Endothelial cell of umbilical vein (primary cell): ENCODE measurements around the gene WDR7. TPM values are rescaled to one million over a fixed set of nuclear protein-coding genes. Genes with fewer than 3 reads are reported as not detected.

Experiments used
- BruUV-seq: library from RNA; stranded (reverse); fragments of 400-500 nt; replicated peaks from 2 replicates; lab custom pipeline; 2021; lab: Mats Ljungman, UMichigan
- CTCF ChIA-PET: fragments of 300-600, 350-600 bp; sonication (Branson Sonifier 250); formaldehyde crosslinking; loops from one replicate; lab custom pipeline; 2021; ENCODE audit warnings: antibody characterized with exemption, inconsistent platforms; lab: Charles Lee
- POLR2A ChIA-PET: fragments of 300-600, 350-600 bp; sonication (Branson Sonifier 250); formaldehyde crosslinking; loops from one replicate; lab custom pipeline; 2021; ENCODE audit warnings: antibody characterized with exemption, inconsistent platforms; lab: Charles Lee
- DNase-seq: peaks from one replicate; pipeline ENCODE4 v3.0.0-alpha.2; 2011; ENCODE audit warnings: low read depth, low spot score
- FAIRE-seq: peaks from 2 replicates; lab custom pipeline; 2011; peaks lifted over from hg19 to GRCh38; lab: Jason Lieb, UNC
- H2AFZ ChIP-seq: 2 replicates; pipeline ENCODE4 v1.6.0; 2012; ENCODE audit warnings: low read depth, low read length, control low read depth, inconsistent platforms
- H3K27ac ChIP-seq: 2 replicates; pipeline ENCODE4 v1.5.1; 2011; ENCODE audit warnings: low read depth, mild to moderate bottlenecking, control low read depth, low read length, moderate library complexity; ENCODE audit not compliant: insufficient read depth
- H3K27me3 ChIP-seq, 2 experiments: 2 replicates each; pipeline versions ENCODE4 v1.6.0 to v1.6.1; 2011; ENCODE audit warnings: low read length in 2 of 2, mixed read lengths in 1 of 2; ENCODE audit not compliant: control insufficient read depth in 2 of 2, insufficient read depth in 2 of 2
- H3K36me3 ChIP-seq, 2 experiments: 2 replicates in 1 of 2; 3 replicates in 1 of 2; pipeline ENCODE4 v1.5.1; 2011; ENCODE audit warnings: low read length in 2 of 2, mild to moderate bottlenecking in 1 of 2, moderate library complexity in 1 of 2; ENCODE audit not compliant: control insufficient read depth in 2 of 2, insufficient read depth in 2 of 2; ENCODE audit errors: extremely low read depth in 1 of 2
- H3K4me1 ChIP-seq: 3 replicates; pipeline ENCODE4 v1.5.1; 2011; ENCODE audit warnings: mild to moderate bottlenecking, low read length; ENCODE audit not compliant: control insufficient read depth, insufficient read depth; ENCODE audit errors: extremely low read depth
- H3K4me2 ChIP-seq: 2 replicates; pipeline ENCODE4 v1.6.1; 2011; ENCODE audit warnings: low read length, control low read depth, mixed read lengths; ENCODE audit not compliant: insufficient read depth
- H3K4me3 ChIP-seq, 3 experiments: fragments of 200-600 bp in 1 of 3; sonication (generic), shearing (Covaris generic) in 1 of 3; replicated peaks in 1 of 3; 2 replicates each; pipeline ENCODE4 v1.5.1; 2011 to 2016; ENCODE audit warnings: control low read depth in 3 of 3, low read length in 3 of 3, mild to moderate bottlenecking in 2 of 3, inconsistent platforms in 1 of 3, low read depth in 1 of 3, moderate library complexity in 1 of 3; ENCODE audit not compliant: insufficient read depth in 1 of 3
- H3K79me2 ChIP-seq: 2 replicates; pipeline ENCODE4 v1.6.0; 2012; ENCODE audit warnings: low read length, inconsistent platforms; ENCODE audit not compliant: control insufficient read depth, insufficient read depth
- H3K9ac ChIP-seq: replicated peaks from 2 replicates; pipeline ENCODE3; 2011; ENCODE audit warnings: low read length, control low read depth; ENCODE audit not compliant: insufficient read depth; ENCODE audit errors: extremely low read depth
- H3K9me1 ChIP-seq: replicated peaks from 3 replicates; pipeline ENCODE4 v1.6.0; 2011; ENCODE audit warnings: mild to moderate bottlenecking, low read length; ENCODE audit not compliant: control insufficient read depth, insufficient read depth; ENCODE audit errors: extremely low read depth
- H3K9me3 ChIP-seq: replicated peaks from 2 replicates; pipeline ENCODE4 v1.5.1; 2012; ENCODE audit warnings: low read length, inconsistent platforms; ENCODE audit not compliant: control insufficient read depth, insufficient read depth
- H4K20me1 ChIP-seq: replicated peaks from 2 replicates; pipeline ENCODE3; 2011; ENCODE audit warnings: mild to moderate bottlenecking, low read length; ENCODE audit not compliant: control insufficient read depth, insufficient read depth; ENCODE audit errors: extremely low read depth
- CTCF ChIP-seq, 2 donors: IDR thresholded peaks; 1 replicate in 1 of 2; 2 replicates in 1 of 2; pipeline ENCODE4 v1.5.1; 2011; ENCODE audit warnings: low read length in 2 of 2, mild to moderate bottlenecking in 2 of 2, moderate library complexity in 2 of 2, control low read depth in 1 of 2, inconsistent platforms in 1 of 2, low read depth in 1 of 2; ENCODE audit not compliant: insufficient read depth in 1 of 2; ENCODE audit errors: extremely low read depth in 1 of 2
- FOS ChIP-seq: IDR thresholded peaks from 2 replicates; pipeline ENCODE4 v1.6.1; 2011; ENCODE audit warnings: mild to moderate bottlenecking, low read length, moderate library complexity, borderline replicate concordance; ENCODE audit not compliant: insufficient read depth
- JUN ChIP-seq: IDR thresholded peaks from 2 replicates; pipeline ENCODE4 v1.6.1; 2011; ENCODE audit warnings: borderline replicate concordance, low read depth; ENCODE audit not compliant: insufficient read length, insufficient read depth
- MAX ChIP-seq: IDR thresholded peaks from 2 replicates; pipeline ENCODE4 v1.6.1; 2011; ENCODE audit not compliant: insufficient read depth, insufficient read length
- POLR2A ChIP-seq: IDR thresholded peaks from 2 replicates; pipeline ENCODE4 v1.6.1; 2012; ENCODE audit warnings: low read depth, mild to moderate bottlenecking, control low read depth, low read length
- POLR2AphosphoS5 ChIP-seq: IDR thresholded peaks from 2 replicates; pipeline ENCODE4 v1.6.1; 2012; ENCODE audit warnings: low read depth, mild to moderate bottlenecking, control low read depth, low read length, moderate library complexity; ENCODE audit not compliant: insufficient read depth
- dilution Hi-C: fragments of 300-500 bp; cut with MboI; formaldehyde crosslinking; loops from one replicate; pipeline ENCODE4 v1.15.0; 2019; ENCODE audit warnings: low sequenced_read_pairs; ENCODE audit not compliant: extremely low pct_ligation_motif_present
- intact Hi-C: fragments of 100-400 bp; cut with micrococcal nuclease; formaldehyde crosslinking; loops from one replicate; pipeline ENCODE4 v1.10.0; 2022
- polyA plus RNA-seq, 4 experiments: library from polyadenylated mRNA; depleted of rRNA in 3 of 4; stranded (reverse) in 3 of 4; unstranded in 1 of 4; fragments of >200 nt; gene quantifications; 2 replicates each; pipeline versions ENCODE4 v1.2.1 to v1.2.3, GENCODE V29; 2011 to 2012; ENCODE audit warnings: missing spikeins in 1 of 4
- total RNA-seq: library from RNA; stranded (reverse); gene quantifications from 2 replicates; pipeline ENCODE4 v1.2.3, GENCODE V29; 2021

WDR7 gene
- total and polyA plus RNA-seq, 2 donors (not counting 3 experiments of a cell fraction or from before 2014, with no cell fraction given), result 5.9 to 19.0 TPM

- H3K4me3 ChIP-seq, result no peak overlapping the region
- H2AFZ ChIP-seq, result no peak overlapping the region
- H3K27ac ChIP-seq, result no peak overlapping the region
- TF ChIP-seq FOS, result no peak
- no peak for TF ChIP-seq MAX
- TF ChIP-seq CTCF (IDR thresholded peaks at IDR 0.05; ENCODE audit: extremely low read depth in 1 of 2, insufficient read depth in 1 of 2, low read depth in 1 of 2, low read length in 2 of 2), result no peak
- TF ChIP-seq JUN, result no peak
- FAIRE-seq (no peak), DNase-seq (no peak)
- H3K36me3 ChIP-seq, result no peaks in the 10 kb centered on the region
- no peaks in the 10 kb centered on the region for H3K79me2 ChIP-seq
- no peak overlapping the region for H3K9ac ChIP-seq
- H3K27me3 ChIP-seq, result no peaks in the 10 kb centered on the region
- no peak overlapping the region for H3K4me2 ChIP-seq
- CTCF ChIA-PET, result no interaction called here
- intact Hi-C loops, result no loop called here
- dilution Hi-C loops, result no loop called here
- H3K9me3 ChIP-seq, result no peaks in the 10 kb centered on the region
- POLR2A ChIA-PET, result no interaction called here
- H3K9me1 ChIP-seq, result no peaks in the 10 kb centered on the region
- BruUV-seq, result no TSS peak
- H4K20me1 ChIP-seq, result no peaks in the 10 kb centered on the region
- no peaks in the 10 kb centered on the region for H3K4me1 ChIP-seq
These were observed 411.0 kb downstream of the WDR7 start for GRCh38 chr18:57062178-57062577.

- no peak for TF ChIP-seq CTCF (IDR thresholded peaks at IDR 0.05; ENCODE audit: extremely low read depth in 1 of 2, insufficient read depth in 1 of 2, low read depth in 1 of 2, low read length in 2 of 2)
- TF ChIP-seq POLR2AphosphoS5, result no peak
- TF ChIP-seq JUN, result no peak
- no peak for TF ChIP-seq POLR2A
- POLR2A ChIA-PET, result no interaction called here
- intact Hi-C loops, result no loop called here
- H3K9me1 ChIP-seq, result no peaks in the 10 kb centered on the region
- FAIRE-seq, result no peak
- no peak overlapping the region for H2AFZ ChIP-seq
- no peaks in the 10 kb centered on the region for H3K4me1 ChIP-seq
- H3K27ac ChIP-seq, result no peak overlapping the region
- no peaks in the 10 kb centered on the region for H4K20me1 ChIP-seq
- no peak for DNase-seq
- no peak overlapping the region for H3K9ac ChIP-seq
- no peaks in the 10 kb centered on the region for H3K36me3 ChIP-seq
- no peak overlapping the region for H3K4me3 ChIP-seq
- BruUV-seq, result no TSS peak
- dilution Hi-C loops, result no loop called here
- H3K9me3 ChIP-seq, result no peaks in the 10 kb centered on the region
- H3K4me2 ChIP-seq, result no peak overlapping the region
- no peaks in the 10 kb centered on the region for H3K79me2 ChIP-seq
- no peaks in the 10 kb centered on the region for H3K27me3 ChIP-seq
- CTCF ChIA-PET, result no interaction called here
These were observed 411.7 kb downstream of the WDR7 start for GRCh38 chr18:57062844-57063243.
